Smooth muscle cell (in vitro differentiated cells): Measurements from ENCODE around the gene ATP9A. TPM values are rescaled to one million over a fixed set of nuclear protein-coding genes. Genes with fewer than 3 reads are reported as not detected.

Source experiments
- DNase-seq: peaks from one replicate; lab custom pipeline; 2025; ENCODE audit not compliant: unreplicated experiment; lab: John Stamatoyannopoulos, UW
- H2AFZ ChIP-seq: fragments of 200-600 bp; sonication (generic); 2 replicates; pipeline ENCODE4 v1.6.0; 2016; ENCODE audit warnings: antibody characterized with exemption, low read depth, mild to moderate bottlenecking
- H3F3A ChIP-seq: fragments of 200-600 bp; sonication (generic); 2 replicates; pipeline ENCODE4 v1.6.0; 2017; ENCODE audit warnings: antibody characterized with exemption, low read depth
- H3K27ac ChIP-seq: fragments of 200-600 bp; sonication (generic); 2 replicates; pipeline ENCODE4 v1.5.1; 2016; ENCODE audit warnings: low read depth, mild to moderate bottlenecking
- H3K27me3 ChIP-seq: fragments of 200-600 bp; sonication (generic); 2 replicates; pipeline ENCODE4 v1.6.1; 2016; ENCODE audit warnings: low read depth, mild to moderate bottlenecking
- H3K36me3 ChIP-seq: fragments of 200-600 bp; sonication (generic); 2 replicates; pipeline ENCODE4 v1.5.1; 2016; ENCODE audit warnings: low read depth
- H3K4me1 ChIP-seq: fragments of 200-600 bp; sonication (generic); 2 replicates; pipeline ENCODE4 v1.5.1; 2016; ENCODE audit warnings: low read depth
- H3K4me2 ChIP-seq: fragments of 200-600 bp; sonication (generic); 2 replicates; pipeline ENCODE4 v1.6.0; 2016; ENCODE audit warnings: mild to moderate bottlenecking
- H3K4me3 ChIP-seq: fragments of 200-600 bp; sonication (generic); 2 replicates; pipeline ENCODE4 v1.5.1; 2016; ENCODE audit warnings: mild to moderate bottlenecking
- H3K79me2 ChIP-seq: fragments of 200-600 bp; sonication (generic); 2 replicates; pipeline ENCODE4 v1.6.0; 2016; ENCODE audit warnings: low read depth, mild to moderate bottlenecking
- H3K9ac ChIP-seq: fragments of 200-600 bp; sonication (generic); 2 replicates; pipeline ENCODE4 v1.6.0; 2016; ENCODE audit warnings: low read depth
- H3K9me3 ChIP-seq: fragments of 200-600 bp; sonication (generic); replicated peaks from 2 replicates; pipeline ENCODE4 v1.5.1; 2016; ENCODE audit warnings: low read depth
- H4K20me1 ChIP-seq: fragments of 200-600 bp; sonication (generic); 2 replicates; pipeline ENCODE4 v1.6.0; 2016; ENCODE audit warnings: low read depth
- CTCF ChIP-seq: fragments of 200-600 bp; sonication (generic); IDR thresholded peaks from 2 replicates; pipeline ENCODE4 v1.5.1; 2017; ENCODE audit warnings: borderline replicate concordance, mild to moderate bottlenecking, antibody characterized with exemption; ENCODE audit not compliant: insufficient read depth, poor library complexity, severe bottlenecking
- WGBS: methylation state at CpG from one replicate; pipeline ENCODE4 v1.1.7; 2016; ENCODE audit warnings: low lambda C conversion rate; 5-methylcytosine and 5-hydroxymethylcytosine counted together
- polyA plus RNA-seq: library from polyadenylated mRNA; unstranded; fragments of >200 nt; fragmentation: Nextera tagmentation; extraction: Ambion mirVana; gene quantifications from 2 replicates; pipeline ENCODE4 v1.2.1, GENCODE V29; 2016
- total RNA-seq: library from RNA; depleted of rRNA; stranded (reverse); fragments of >200 nt; gene quantifications from 2 replicates; pipeline ENCODE4 v1.2.3, GENCODE V29; 2014

The ATP9A gene
- total and polyA plus RNA-seq, 2 experiments from 2014 or later: 3.4 to 8.0 TPM

DNA sequence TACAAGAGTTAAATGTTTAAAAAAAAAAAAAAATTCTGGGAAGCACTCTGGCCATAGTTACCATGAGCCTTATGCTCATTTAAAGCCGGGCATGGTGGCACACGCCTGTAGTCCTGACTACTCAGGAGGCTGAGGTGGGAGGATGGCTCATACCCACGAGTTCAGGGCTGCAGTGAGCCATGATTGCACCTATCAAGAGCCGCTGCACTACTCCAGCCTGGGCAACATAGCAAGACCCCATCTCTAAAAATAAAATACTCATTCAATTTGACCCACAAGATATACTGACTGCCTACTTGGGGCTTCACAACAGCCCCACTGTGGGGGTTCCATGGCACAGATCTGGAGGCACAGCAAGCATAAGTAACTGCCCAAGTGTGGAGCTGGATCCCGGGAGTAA is 113.7 kb downstream of the ATP9A start:
- H2AFZ ChIP-seq: no peak overlapping the region
- no peak overlapping the region for H3K9ac ChIP-seq
- 84% methylated on average over 5 of the region's 5 CpGs for WGBS
- no peaks in the 10 kb centered on the region for H4K20me1 ChIP-seq
- H3K4me2 ChIP-seq: no peak overlapping the region
- no peak overlapping the region for H3K4me3 ChIP-seq
- H3K27me3 ChIP-seq: no peaks in the 10 kb centered on the region
- no peak for DNase-seq
- H3K9me3 ChIP-seq: no peaks in the 10 kb centered on the region
- H3F3A ChIP-seq: no peaks in the 10 kb centered on the region
- H3K36me3 ChIP-seq: no peaks in the 10 kb centered on the region
- H3K27ac ChIP-seq: no peak overlapping the region
- no peak for TF ChIP-seq CTCF
- H3K4me1 ChIP-seq: no peaks in the 10 kb centered on the region
- no peaks in the 10 kb centered on the region for H3K79me2 ChIP-seq

DNA sequence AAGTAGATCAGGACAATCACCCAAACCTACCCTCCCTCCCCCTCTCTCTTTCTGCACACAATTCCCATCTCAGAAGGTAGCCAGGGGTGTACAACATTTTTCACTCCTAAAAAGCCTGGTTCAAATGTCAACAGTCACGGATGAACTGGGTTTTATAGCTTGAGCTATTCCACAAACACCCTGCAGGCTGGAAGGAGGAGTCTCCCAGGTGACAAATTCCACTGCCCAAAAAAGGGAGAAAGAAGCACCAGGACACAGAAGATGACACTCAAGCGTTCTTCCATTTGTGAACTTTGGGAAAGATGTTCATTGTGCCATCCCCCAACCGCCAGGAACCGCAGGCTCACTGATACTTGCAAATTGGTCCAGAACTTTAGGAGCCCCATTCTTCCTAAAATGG is 114.1 kb downstream of the ATP9A start:
- Histone ChIP-seq H3K9me3 (no peaks in the 10 kb centered on the region), H3K27ac (no peak overlapping the region), H4K20me1 (no peaks in the 10 kb centered on the region), H3K4me3 (no peak overlapping the region), H2AFZ (no peak overlapping the region), H3F3A (no peaks in the 10 kb centered on the region), H3K9ac (no peak overlapping the region), H3K27me3 (no peaks in the 10 kb centered on the region), H3K4me1 (no peaks in the 10 kb centered on the region), H3K4me2 (no peak overlapping the region), H3K36me3 (no peaks in the 10 kb centered on the region), H3K79me2 (no peaks in the 10 kb centered on the region)
- TF ChIP-seq CTCF: no peak
- no peak for DNase-seq
- WGBS: 82% methylated on average over 4 of the region's 4 CpGs

- 89% methylated on average over 6 of the region's 6 CpGs for WGBS
- no peaks in the 10 kb centered on the region for H4K20me1 ChIP-seq
- H3K27me3 ChIP-seq: no peaks in the 10 kb centered on the region
- no peaks in the 10 kb centered on the region for H3K79me2 ChIP-seq
- H3K4me3 ChIP-seq: no peak overlapping the region
- H3K4me2 ChIP-seq: no peak overlapping the region
- no peaks in the 10 kb centered on the region for H3K4me1 ChIP-seq
- no peak overlapping the region for H3K27ac ChIP-seq
- no peak overlapping the region for H2AFZ ChIP-seq
- no peaks in the 10 kb centered on the region for H3F3A ChIP-seq
- H3K9ac ChIP-seq: no peak overlapping the region
- TF ChIP-seq CTCF: no peak
- no peaks in the 10 kb centered on the region for H3K36me3 ChIP-seq
- DNase-seq: no peak
- H3K9me3 ChIP-seq: no peaks in the 10 kb centered on the region
These were observed 115.0 kb downstream of the ATP9A start for GRCh38 chr20:51653226-51653625.

DNA sequence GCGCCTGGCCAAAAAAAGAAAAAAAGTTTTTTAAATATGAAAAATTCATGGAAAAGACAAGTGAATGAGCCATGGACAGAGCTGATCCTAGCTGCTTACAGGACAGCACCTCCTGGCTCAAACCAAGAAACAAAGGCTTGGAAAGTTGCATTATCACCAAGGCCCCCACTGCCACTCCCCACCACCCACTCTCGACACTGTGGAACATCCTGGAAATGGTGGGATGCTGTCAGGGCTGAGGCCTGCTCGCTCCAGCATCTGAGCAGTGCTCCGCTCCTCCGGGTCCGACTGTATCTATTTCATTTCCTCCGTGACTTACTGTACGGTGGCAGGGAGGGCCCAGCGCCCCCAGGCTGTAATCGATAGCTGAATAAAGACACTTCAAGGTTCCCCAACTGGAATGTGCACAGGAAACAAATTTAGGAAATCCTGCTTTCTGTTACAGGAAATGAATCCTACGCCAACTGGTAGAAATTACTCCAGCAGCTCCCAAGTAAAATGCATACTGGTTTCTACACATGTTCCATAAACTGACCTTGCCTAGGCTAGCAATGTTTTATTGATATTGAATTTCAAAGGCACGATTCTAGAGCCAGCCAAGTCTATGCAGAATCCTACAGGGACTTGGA is 116.2 kb downstream of the ATP9A start:
- WGBS: 94% methylated on average over 12 of the region's 12 CpGs

More for the DNA sequence above, 116.2 kb downstream of the ATP9A start:
- TF ChIP-seq CTCF: no peak
- no peaks in the 10 kb centered on the region for H3K36me3 ChIP-seq
- H2AFZ ChIP-seq: no peak overlapping the region
- H3K79me2 ChIP-seq: no peaks in the 10 kb centered on the region
- no peak overlapping the region for H3K9ac ChIP-seq
- H3K27me3 ChIP-seq: no peaks in the 10 kb centered on the region
- H3K4me3 ChIP-seq: no peak overlapping the region
- H4K20me1 ChIP-seq: no peaks in the 10 kb centered on the region
- H3K27ac ChIP-seq: no peak overlapping the region
- no peaks in the 10 kb centered on the region for H3K4me1 ChIP-seq
- H3K9me3 ChIP-seq: no peaks in the 10 kb centered on the region
- no peaks in the 10 kb centered on the region for H3F3A ChIP-seq
- no peak overlapping the region for H3K4me2 ChIP-seq
- DNase-seq: no peak
